KOPT-K1 (cell line): ENCODE data around the gene KIF17.

Experiments
- H3K27ac ChIP-seq: fragments of 200-600 bp; sonication (generic); 2 replicates; pipeline ENCODE4 v1.5.1; 2016; ENCODE audit warnings: antibody characterized with exemption, mild to moderate bottlenecking, low read depth, low read length; ENCODE audit not compliant: poor library complexity, severe bottlenecking
- H3K36me3 ChIP-seq: fragments of 200-600 bp; sonication (generic); 2 replicates; pipeline ENCODE4 v1.5.1; 2017; ENCODE audit warnings: antibody characterized with exemption, mild to moderate bottlenecking, low read length, moderate library complexity; ENCODE audit not compliant: insufficient read depth
- H3K9me3 ChIP-seq: fragments of 200-600 bp; sonication (generic); 2 replicates; pipeline ENCODE4 v1.5.1; 2017; ENCODE audit warnings: antibody characterized with exemption, low read length, mild to moderate bottlenecking; ENCODE audit not compliant: insufficient read depth, poor library complexity, severe bottlenecking

KIF17 gene

DNA sequence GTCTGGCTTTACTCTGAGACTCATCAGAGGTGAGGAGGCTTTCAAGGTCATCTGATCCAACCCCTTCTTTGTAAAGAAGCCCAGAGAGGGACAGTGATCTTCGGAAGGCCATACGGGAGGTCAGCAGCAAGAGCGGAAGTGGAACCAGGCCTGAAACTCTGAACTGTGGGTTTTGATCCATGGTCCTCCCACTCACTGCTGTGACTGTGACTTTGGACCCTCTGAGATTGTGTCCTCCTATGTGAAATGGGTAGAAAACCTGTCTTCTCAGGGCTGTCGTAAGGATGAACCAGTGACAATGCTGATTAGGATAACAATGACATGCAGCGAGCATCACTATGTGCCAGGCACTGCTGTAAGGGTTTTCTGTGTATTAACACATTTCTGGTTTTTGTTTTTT is 46.9 kb downstream of the KIF17 start:
- no peak overlapping the region for H3K27ac ChIP-seq
- H3K36me3 ChIP-seq, result no peaks in the 10 kb centered on the region
- no peaks in the 10 kb centered on the region for H3K9me3 ChIP-seq

- Histone ChIP-seq H3K27ac (no peak overlapping the region), H3K9me3 (no peaks in the 10 kb centered on the region)
Measured at GRCh38 chr1:20668581-20668980, 49.2 kb downstream of the KIF17 start.

GRCh38 chr1:20666804-20667203 is 51.0 kb downstream of the KIF17 start:
- no peaks in the 10 kb centered on the region for H3K9me3 ChIP-seq
- H3K36me3 ChIP-seq, result no peaks in the 10 kb centered on the region
- no peak overlapping the region for H3K27ac ChIP-seq

More at GRCh38 chr1:20668581-20668980, 49.2 kb downstream of the KIF17 start:
- H3K36me3 ChIP-seq, result no peaks in the 10 kb centered on the region

- Histone ChIP-seq H3K36me3 (no peaks in the 10 kb centered on the region), H3K9me3 (no peaks in the 10 kb centered on the region), H3K27ac (no peak overlapping the region)
Measured at GRCh38 chr1:20666146-20666545, 51.7 kb downstream of the KIF17 start.

GRCh38 chr1:20665726-20666125 is 52.1 kb downstream of the KIF17 start:
- no peak overlapping the region for H3K27ac ChIP-seq
- no peaks in the 10 kb centered on the region for H3K36me3 ChIP-seq
- H3K9me3 ChIP-seq, result no peaks in the 10 kb centered on the region

- Histone ChIP-seq H3K36me3 (peaks cover 9% of the 10 kb centered on the region), H3K9me3 (no peaks in the 10 kb centered on the region), H3K27ac (no peak overlapping the region)
Measured at GRCh38 chr1:20663969-20664715, 53.7 kb downstream of the KIF17 start.

- Histone ChIP-seq H3K9me3 (no peaks in the 10 kb centered on the region), H3K36me3 (peaks cover 17% of the 10 kb centered on the region), H3K27ac (no peak overlapping the region)
Measured at GRCh38 chr1:20663365-20663764, 54.4 kb downstream of the KIF17 start.

- H3K27ac ChIP-seq, result peak overlapping the region; percentile 83
- no peaks in the 10 kb centered on the region for H3K9me3 ChIP-seq
- H3K36me3 ChIP-seq, result peaks cover 30% of the 10 kb centered on the region
Measured at GRCh38 chr1:20662110-20662475, 55.7 kb downstream of the KIF17 start.

GRCh38 chr1:20661207-20662109 is 56.3 kb downstream of the KIF17 start, which contains the start of gene DDOST:
DDOST (minus strand) TSS chr1:20661369; CDS start chr1:20661350, 19 bp downstream.
- H3K36me3 ChIP-seq, result peaks cover 36% of the 10 kb centered on the region
- peak within 1 kb of the TSS; percentile 83 for H3K27ac ChIP-seq
- H3K9me3 ChIP-seq, result no peaks in the 10 kb centered on the region

GRCh38 chr1:20660847-20661206 is 57.0 kb downstream of the KIF17 start:
- peaks cover 43% of the 10 kb centered on the region for H3K36me3 ChIP-seq
- H3K9me3 ChIP-seq, result no peaks in the 10 kb centered on the region
- H3K27ac ChIP-seq, result peak overlapping the region; percentile 83

GRCh38 chr1:20660363-20660762 is 57.4 kb downstream of the KIF17 start:
- no peaks in the 10 kb centered on the region for H3K9me3 ChIP-seq
- peak overlapping the region; percentile 83 for H3K27ac ChIP-seq
- H3K36me3 ChIP-seq, result peaks cover 47% of the 10 kb centered on the region

DNA sequence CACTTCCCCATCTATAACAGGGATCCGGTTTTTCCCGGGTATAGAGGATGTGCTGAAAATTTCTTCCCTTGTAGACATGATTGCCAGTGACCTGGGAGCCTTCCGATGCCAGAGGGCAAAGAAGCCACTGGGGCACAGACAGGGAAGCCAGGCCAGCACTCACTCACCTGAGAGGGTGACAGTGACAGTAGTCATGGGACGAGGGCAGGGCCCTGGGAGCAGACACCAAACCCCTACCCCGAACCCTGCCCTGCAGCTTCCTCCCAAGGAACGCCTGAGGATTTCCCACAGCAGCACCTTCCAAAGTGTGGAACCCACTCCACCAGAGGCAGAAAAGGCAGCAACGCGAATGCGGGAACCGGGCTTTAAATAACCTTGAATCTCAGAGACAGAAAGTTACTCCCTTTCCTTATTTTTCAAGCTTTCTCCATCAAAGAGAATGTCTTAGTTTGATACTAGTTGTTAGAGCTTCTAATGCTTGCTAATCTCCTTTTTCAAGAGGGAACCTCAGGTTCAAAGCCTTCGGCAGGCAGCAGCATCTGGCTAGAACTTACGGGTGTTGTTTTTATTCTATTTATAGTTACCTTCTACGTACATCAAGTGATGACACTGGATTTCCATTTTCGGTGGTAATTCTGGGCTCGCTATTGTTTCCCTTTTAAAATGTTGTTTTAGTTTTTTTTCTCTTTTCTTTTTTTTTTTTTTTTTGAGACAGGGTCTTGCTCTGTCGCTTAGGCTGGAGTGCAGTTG is 59.5 kb downstream of the KIF17 start:
- no peaks in the 10 kb centered on the region for H3K9me3 ChIP-seq
- H3K27ac ChIP-seq, result no peak overlapping the region
- H3K36me3 ChIP-seq, result peaks cover 67% of the 10 kb centered on the region

- Histone ChIP-seq H3K36me3 (peaks cover 81% of the 10 kb centered on the region), H3K27ac (no peak overlapping the region), H3K9me3 (no peaks in the 10 kb centered on the region)
Measured at GRCh38 chr1:20657024-20657423, 60.8 kb downstream of the KIF17 start.

DNA sequence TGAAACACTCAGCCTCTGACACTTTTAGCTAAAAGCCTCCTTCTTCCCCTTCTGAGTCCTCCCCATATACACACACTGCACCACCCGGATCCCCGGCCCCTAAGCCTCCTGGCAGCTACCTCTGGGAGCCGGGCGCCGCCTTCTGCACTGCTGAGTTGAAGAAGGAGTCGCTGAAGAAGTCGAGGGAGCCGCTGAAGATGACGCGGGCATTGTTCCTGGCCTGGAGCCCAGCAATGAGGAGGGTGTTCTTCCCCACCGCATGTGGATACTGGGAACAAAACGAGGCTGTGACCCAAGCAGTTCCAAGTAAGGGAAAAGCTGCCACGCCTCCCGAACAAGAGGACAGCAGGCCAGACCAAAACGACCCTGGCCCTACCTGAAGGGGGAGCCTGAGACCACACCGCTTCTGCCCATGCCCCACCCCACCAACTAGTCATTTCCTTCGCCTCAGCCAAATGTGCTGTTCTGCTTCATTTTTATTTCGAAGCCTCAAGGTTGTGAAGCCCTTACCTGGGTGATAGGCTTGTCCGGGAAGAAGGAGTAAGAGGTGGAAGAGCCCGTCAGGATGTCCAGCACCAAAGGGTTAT is 63.6 kb downstream of the KIF17 start:
- Histone ChIP-seq H3K36me3 (peaks cover 98% of the 10 kb centered on the region), H3K27ac (no peak overlapping the region), H3K9me3 (no peaks in the 10 kb centered on the region)

DNA sequence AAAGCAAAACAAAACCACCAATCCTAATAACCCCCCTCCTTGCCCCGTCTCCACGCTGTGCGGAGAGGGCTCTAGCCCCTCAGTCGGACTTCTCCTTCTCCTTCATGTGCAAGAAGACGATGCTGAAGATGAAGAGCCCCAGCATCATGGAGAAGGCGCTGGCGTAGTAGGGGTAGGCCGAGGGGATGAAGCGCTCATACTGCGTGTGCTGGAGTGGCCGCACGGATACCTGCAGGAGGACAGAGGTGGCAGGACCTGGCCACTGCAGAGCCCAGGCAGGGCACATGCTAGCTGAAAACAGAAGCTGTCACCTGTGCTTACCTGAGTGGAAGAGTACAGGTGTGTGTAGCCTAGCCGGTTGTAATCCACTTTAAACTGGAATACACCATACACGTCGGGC is 65.5 kb downstream of the KIF17 start:
- Histone ChIP-seq H3K9me3 (no peaks in the 10 kb centered on the region), H3K27ac (no peak overlapping the region), H3K36me3 (peaks cover 94% of the 10 kb centered on the region)
